Left renal pelvis (tissue), 4 donors: ENCODE measurements around the gene TUNAR. TPM values are rescaled to one million over a fixed set of nuclear protein-coding genes. Genes with fewer than 3 reads are reported as not detected.

Source experiments
- DNase-seq, 4 donors: peaks; one replicate each; pipeline ENCODE4 v3.0.0-alpha.2; 2013; ENCODE audit warnings: low read depth in 4 of 4, low spot score in 3 of 4
- polyA plus RNA-seq, 4 donors: library from polyadenylated mRNA; unstranded; fragments of 120-200 nt; gene quantifications; one replicate each; pipeline ENCODE4 v1.2.1, GENCODE V29; 2013; ENCODE audit not compliant: insufficient read length in 4 of 4

TUNAR gene
- 1 to 10 TPM in 1 of 4 donors, under 1 TPM in 3; 0.40 to 4.0 (median 0.48) TPM for polyA plus RNA-seq

GRCh38 chr14:95876761-95877538, at the start of gene TUNAR:
Gene TUNAR (plus strand): TSS chr14:95876832.
- DNase-seq = no peak

GRCh38 chr14:95828649-95829265, 47.9 kb upstream of the TUNAR start:
- DNase-seq = no peak

GRCh38 chr14:95829321-95829720, 47.3 kb upstream of the TUNAR start:
- no peak for DNase-seq

GRCh38 chr14:95830386-95830785, 46.2 kb upstream of the TUNAR start:
- no peak for DNase-seq

GRCh38 chr14:95831041-95831440, 45.6 kb upstream of the TUNAR start:
- no peak for DNase-seq

- DNase-seq = no peak
Observed at GRCh38 chr14:95831468-95831867, 45.2 kb upstream of the TUNAR start.

GRCh38 chr14:95832012-95832411, 44.6 kb upstream of the TUNAR start:
- DNase-seq = no peak

GRCh38 chr14:95833429-95833828, 43.2 kb upstream of the TUNAR start:
- DNase-seq = no peak

- DNase-seq = no peak
Observed at GRCh38 chr14:95834496-95834895, 42.1 kb upstream of the TUNAR start.

- no peak for DNase-seq
Observed at GRCh38 chr14:95835121-95835730, 41.4 kb upstream of the TUNAR start.

GRCh38 chr14:95838862-95839261, 37.8 kb upstream of the TUNAR start:
- no peak for DNase-seq

GRCh38 chr14:95840094-95840700, 36.4 kb upstream of the TUNAR start:
- no peak for DNase-seq

GRCh38 chr14:95841668-95842067, 35.0 kb upstream of the TUNAR start:
- DNase-seq = no peak

GRCh38 chr14:95849761-95850160, 26.9 kb upstream of the TUNAR start:
- no peak for DNase-seq

- DNase-seq = no peak
Observed at GRCh38 chr14:95850429-95850828, 26.2 kb upstream of the TUNAR start.

GRCh38 chr14:95855606-95856005, 21.0 kb upstream of the TUNAR start:
- DNase-seq = no peak

- no peak for DNase-seq
Observed at GRCh38 chr14:95857275-95857674, 19.4 kb upstream of the TUNAR start.

- DNase-seq = no peak
Observed at GRCh38 chr14:95858893-95859292, 17.7 kb upstream of the TUNAR start.

GRCh38 chr14:95862243-95862642, 14.4 kb upstream of the TUNAR start:
- DNase-seq = peak in 1 of 4 donors; percentile 22

GRCh38 chr14:95863295-95863694, 13.3 kb upstream of the TUNAR start:
- no peak for DNase-seq

GRCh38 chr14:95869776-95870175, 6.9 kb upstream of the TUNAR start:
- no peak for DNase-seq
